Keratinocyte (primary cell): Measurements from ENCODE around the gene TCERG1L.

ENCODE experiments used
- EZH2 ChIP-seq: IDR thresholded peaks from one replicate; pipeline ENCODE4 v1.6.1; 2012; ENCODE audit warnings: inconsistent platforms, mild to moderate bottlenecking, low read length, moderate library complexity
- TF ChIP-seq, protein P1 (sequence below), 3 experiments: IDR thresholded peaks in 1 of 3; conservative IDR thresholded peaks in 1 of 3; optimal IDR thresholded peaks in 1 of 3; 2 replicates in 2 of 3; 3 replicates in 1 of 3; pipeline versions ENCODE3 to v1.5.1; 2011; ENCODE audit warnings: low read length in 3 of 3, mild to moderate bottlenecking in 3 of 3, moderate library complexity in 2 of 3, control low read depth in 1 of 3, inconsistent platforms in 1 of 3; ENCODE audit not compliant: insufficient read depth in 2 of 3; ENCODE audit errors: extremely low read depth in 1 of 3

DNA sequence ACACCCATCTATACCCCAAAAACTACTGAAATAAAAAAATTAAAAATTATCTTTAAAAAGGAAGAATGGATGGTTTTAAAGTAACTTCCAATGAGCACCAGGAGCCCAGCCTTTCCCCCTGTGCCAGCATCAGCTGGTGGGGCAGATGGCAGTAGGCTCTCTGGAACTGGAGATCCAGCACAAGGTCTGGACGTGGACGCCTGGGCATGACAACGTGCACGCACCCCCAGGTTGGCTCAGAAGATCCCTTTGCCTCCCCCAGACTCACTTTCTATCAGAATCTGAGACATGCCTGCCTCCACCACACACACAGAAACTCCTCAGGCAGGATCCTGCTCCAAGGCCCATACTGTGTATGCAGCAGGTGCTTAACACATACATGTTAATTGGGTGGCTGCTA lies 35.8 kb downstream of the TCERG1L start:
- TF ChIP-seq, protein P1, sequence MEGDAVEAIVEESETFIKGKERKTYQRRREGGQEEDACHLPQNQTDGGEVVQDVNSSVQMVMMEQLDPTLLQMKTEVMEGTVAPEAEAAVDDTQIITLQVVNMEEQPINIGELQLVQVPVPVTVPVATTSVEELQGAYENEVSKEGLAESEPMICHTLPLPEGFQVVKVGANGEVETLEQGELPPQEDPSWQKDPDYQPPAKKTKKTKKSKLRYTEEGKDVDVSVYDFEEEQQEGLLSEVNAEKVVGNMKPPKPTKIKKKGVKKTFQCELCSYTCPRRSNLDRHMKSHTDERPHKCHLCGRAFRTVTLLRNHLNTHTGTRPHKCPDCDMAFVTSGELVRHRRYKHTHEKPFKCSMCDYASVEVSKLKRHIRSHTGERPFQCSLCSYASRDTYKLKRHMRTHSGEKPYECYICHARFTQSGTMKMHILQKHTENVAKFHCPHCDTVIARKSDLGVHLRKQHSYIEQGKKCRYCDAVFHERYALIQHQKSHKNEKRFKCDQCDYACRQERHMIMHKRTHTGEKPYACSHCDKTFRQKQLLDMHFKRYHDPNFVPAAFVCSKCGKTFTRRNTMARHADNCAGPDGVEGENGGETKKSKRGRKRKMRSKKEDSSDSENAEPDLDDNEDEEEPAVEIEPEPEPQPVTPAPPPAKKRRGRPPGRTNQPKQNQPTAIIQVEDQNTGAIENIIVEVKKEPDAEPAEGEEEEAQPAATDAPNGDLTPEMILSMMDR (optimal IDR thresholded peaks at IDR 0.05 in 1 of 3, IDR thresholded peaks at IDR 0.05 in 1 of 3, conservative IDR thresholded peaks at IDR 0.05 in 1 of 3; ENCODE audit: extremely low read depth in 1 of 3, insufficient read depth in 2 of 3, low read length in 3 of 3): no peak
- TF ChIP-seq EZH2: no peak
